RCC 7860 (cell line): ENCODE data around the gene USP49.

Experiments
- DNase-seq: peaks from one replicate; pipeline ENCODE4 v3.0.0-alpha.2; 2015; ENCODE audit warnings: low spot score
- FAIRE-seq: peaks from 2 replicates; lab custom pipeline; 2012; peaks lifted over from hg19 to GRCh38; lab: Jason Lieb, UNC

USP49 gene

GRCh38 chr6:41878246-41878645 is 16.9 kb downstream of the USP49 start:
- FAIRE-seq = no peak
- no peak for DNase-seq

GRCh38 chr6:41877051-41877680 is 18.0 kb downstream of the USP49 start:
- no peak for FAIRE-seq

GRCh38 chr6:41874741-41875140 is 20.4 kb downstream of the USP49 start:
- FAIRE-seq (no peak), DNase-seq (no peak)

More at GRCh38 chr6:41877051-41877680, 18.0 kb downstream of the USP49 start:
- DNase-seq = no peak

DNA sequence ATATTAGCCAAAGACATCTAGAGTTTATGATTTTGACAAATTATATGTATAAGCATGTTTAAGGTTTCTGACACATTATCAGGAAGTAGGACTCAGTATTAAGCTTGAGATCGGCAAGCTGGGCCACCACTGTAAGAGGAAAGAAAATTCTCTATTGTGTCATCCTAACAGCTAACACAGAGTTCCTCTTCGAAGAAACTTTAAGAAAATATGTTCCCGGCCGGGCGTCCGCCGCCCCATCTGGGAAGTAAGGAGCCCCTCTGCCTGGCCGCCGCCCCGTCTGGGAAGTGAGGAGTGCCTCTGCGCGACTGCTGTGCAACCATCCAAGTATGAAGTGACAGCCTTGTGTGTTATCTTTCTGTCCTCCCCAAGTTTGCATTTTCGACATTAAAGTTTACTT is 23.0 kb downstream of the USP49 start:
- DNase-seq (no peak), FAIRE-seq (no peak)

GRCh38 chr6:41871691-41872090 is 23.5 kb downstream of the USP49 start:
- DNase-seq = no peak
- no peak for FAIRE-seq

- DNase-seq (no peak), FAIRE-seq (no peak)
These were observed 35.8 kb downstream of the USP49 start for GRCh38 chr6:41859356-41859755.

- FAIRE-seq = no peak
These were observed 36.5 kb downstream of the USP49 start for GRCh38 chr6:41858703-41859102.

DNA sequence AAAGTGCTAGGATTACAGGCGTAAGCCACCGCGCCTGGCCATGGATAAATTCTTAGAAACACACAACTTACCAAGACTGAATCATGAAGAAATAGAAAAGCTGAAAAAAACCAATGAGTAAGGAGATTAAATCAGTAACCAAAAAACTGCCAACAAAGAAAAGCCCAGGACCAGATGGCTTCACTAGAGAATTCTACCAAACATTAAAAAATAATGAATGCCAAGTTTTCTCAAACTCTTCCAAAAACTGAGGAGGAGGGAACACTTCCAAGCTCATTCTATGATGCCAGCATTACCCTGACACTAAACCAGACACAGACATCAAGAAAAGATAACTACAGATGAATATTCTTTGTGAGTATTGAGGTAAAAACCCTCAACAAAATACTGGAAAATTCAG is 44.3 kb downstream of the USP49 start:
- FAIRE-seq = no peak
- no peak for DNase-seq

More at GRCh38 chr6:41858703-41859102, 36.5 kb downstream of the USP49 start:
- no peak for DNase-seq

DNA sequence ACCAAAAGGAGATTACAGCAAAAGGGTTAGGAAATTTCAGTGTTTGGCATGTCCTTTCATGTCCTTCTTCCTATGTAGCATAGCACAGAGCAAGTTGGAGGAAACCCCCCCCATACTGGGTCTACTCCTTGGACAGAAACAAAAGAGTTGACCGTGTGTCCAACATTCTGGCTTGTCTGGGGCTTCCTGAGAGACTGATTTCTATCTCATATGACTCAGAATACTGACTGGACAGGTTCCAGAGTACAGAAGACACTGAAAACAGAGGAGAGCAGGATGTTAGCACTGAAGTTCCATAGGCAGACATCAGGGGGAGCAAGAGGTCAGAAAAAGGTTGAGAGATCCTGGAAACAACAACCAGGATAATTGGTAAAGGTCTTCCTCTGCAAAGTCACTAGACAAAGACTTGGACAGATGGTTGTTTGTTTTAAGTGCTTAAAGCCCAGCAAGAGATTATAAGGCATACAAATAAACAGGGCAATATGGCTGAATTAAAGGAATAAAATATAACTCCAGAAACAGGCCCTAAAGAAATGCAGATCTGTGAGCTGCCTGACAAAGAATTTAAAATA is 48.4 kb downstream of the USP49 start:
- DNase-seq (peak; percentile 83), FAIRE-seq (peak; percentile 87)

DNA sequence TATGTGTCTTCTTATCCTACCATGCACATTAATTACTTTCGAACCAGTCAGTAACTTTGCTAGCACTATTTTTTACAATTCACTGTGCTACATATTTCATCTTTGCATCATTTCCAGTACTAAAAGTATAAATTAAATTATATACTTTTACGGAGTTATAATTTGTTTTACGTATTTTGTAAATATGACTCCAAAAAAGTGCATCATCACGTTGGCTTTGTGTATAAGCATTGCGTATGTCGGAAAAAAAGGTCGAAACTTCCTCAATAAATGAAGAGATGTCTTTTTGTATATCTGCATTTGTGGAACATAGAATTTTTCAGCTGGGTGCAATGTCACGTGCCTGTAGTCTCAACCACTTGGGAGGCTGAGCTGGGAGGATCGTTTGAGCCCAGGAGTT is 52.0 kb downstream of the USP49 start:
- FAIRE-seq = no peak
- no peak for DNase-seq

- DNase-seq (no peak), FAIRE-seq (no peak)
These were observed 54.8 kb downstream of the USP49 start for GRCh38 chr6:41840326-41840725.

GRCh38 chr6:41836660-41837052 is 58.5 kb downstream of the USP49 start:
- FAIRE-seq (no peak), DNase-seq (no peak)

GRCh38 chr6:41836022-41836659 is 59.0 kb downstream of the USP49 start:
- FAIRE-seq = no peak
- no peak for DNase-seq

- FAIRE-seq = no peak
- no peak for DNase-seq
These were observed 62.9 kb downstream of the USP49 start for GRCh38 chr6:41832263-41832662.

- FAIRE-seq = no peak
- no peak for DNase-seq
These were observed 68.7 kb downstream of the USP49 start for GRCh38 chr6:41826343-41827022.

- FAIRE-seq (no peak), DNase-seq (peak; percentile 34)
These were observed 70.3 kb downstream of the USP49 start for GRCh38 chr6:41824571-41825569.

DNA sequence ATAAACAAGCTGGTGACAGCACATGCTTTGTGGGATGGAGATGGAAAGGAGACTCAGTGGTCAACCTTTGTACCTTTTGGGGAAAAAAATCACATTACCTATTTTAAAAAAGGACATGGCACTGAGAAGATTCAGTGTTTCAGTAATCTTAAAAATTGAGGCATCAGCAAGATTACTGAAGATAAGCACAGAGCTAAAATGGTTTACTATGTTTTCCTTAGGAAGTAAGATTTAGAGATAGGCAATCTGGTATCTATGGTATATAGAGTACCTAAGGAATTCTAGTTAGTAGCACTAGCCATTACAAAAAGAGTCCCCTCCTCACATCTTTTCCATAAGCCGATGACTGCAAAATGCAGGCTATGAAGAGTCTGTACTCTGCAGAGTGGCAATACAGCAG is 72.0 kb downstream of the USP49 start:
- DNase-seq (no peak), FAIRE-seq (no peak)

DNA sequence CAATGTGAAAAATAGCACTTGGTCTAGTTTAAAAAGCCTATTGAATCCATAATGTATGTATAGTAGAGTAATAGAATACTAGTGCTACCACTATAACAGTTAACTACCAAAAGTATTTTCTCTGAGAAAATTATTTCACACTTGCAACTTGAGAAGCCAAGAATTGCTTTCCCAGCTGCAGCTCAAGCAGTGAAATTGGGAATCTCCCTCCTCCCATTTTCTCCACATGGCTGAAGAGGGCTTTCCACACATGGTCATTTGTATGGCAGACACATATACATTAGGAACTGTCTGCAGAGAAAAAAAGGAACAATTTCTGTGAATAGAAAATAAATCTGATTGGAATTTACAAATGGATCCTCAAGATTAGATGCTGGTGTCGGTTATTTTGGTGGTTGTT is 73.2 kb downstream of the USP49 start:
- DNase-seq = no peak
- no peak for FAIRE-seq

DNA sequence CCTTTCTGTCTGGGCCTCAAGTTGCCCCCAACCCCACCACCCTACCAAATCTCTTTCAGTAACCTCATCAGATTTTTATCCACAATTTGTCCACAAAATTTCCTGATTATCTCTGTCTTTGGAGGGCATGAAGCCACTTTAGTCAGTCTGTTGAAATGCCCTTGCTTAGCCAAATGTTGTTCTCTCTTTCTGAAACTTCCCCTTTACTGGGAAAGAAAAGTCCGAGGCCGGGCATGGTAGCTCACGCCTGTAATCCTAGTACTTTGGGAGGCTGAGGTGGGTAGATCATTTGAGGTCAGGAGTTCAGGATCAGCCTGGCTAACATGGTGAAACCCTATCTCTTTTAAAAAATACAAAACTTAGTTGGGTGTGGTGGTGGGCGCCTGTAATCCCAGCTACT is 73.9 kb downstream of the USP49 start:
- DNase-seq (no peak), FAIRE-seq (no peak)

DNA sequence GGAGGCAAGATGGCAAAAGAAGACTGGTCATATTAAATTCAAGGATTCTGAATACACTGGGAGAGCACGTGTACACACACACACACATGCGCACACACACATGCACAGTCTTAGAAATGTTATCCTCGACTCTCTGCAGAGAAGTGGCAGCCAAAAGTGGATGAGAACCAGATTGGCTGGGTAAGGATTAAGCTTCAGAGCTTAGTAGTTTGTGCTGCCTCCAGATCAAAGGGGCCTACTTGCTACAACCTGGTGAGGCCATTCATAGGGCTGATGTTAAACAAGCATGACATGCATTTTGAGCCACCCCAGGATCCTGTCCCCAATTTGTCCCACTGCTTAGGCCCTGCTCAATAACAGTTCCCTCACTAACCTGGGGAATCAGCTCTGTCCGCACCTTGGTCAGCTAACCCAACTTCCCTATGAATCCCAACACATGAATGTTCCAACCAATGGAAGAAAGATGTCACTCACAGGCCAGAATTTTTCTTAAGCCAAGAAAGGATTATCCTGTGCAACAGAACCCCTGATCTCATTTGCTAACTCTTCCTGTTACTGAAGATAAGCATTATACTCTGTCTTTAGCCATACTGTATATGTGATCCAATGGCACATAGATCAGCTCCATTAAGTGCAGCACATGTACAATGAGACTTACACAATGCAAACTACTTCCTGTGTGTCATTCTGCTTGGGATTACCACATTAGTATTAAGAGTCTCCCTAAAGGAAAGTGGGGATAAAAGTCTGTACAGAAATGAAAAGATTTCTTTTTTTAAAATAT is 76.7 kb downstream of the USP49 start:
- DNase-seq (no peak), FAIRE-seq (no peak)
